KMS-11 (cell line): Measurements from ENCODE around the gene EZH2.

Experiments
- H2AFZ ChIP-seq: fragments of 200-600 bp; sonication (generic); 2 replicates; pipeline ENCODE4 v1.6.1; 2016; ENCODE audit warnings: antibody characterized with exemption, mixed run types, low read depth
- H3K27ac ChIP-seq: fragments of 200-600 bp; sonication (generic); 2 replicates; pipeline ENCODE4 v1.6.1; 2016; ENCODE audit warnings: mild to moderate bottlenecking, mixed run types
- H3K27me3 ChIP-seq: fragments of 200-600 bp; sonication (generic); 2 replicates; pipeline ENCODE4 v1.6.1; 2017; ENCODE audit warnings: mild to moderate bottlenecking, low read depth, mixed run types, moderate library complexity; ENCODE audit not compliant: insufficient read depth
- H3K36me3 ChIP-seq: fragments of 200-600 bp; sonication (generic); 2 replicates; pipeline ENCODE4 v1.6.1; 2017; ENCODE audit warnings: mild to moderate bottlenecking, mixed run types; ENCODE audit not compliant: insufficient read depth
- H3K4me1 ChIP-seq: fragments of 200-600 bp; sonication (generic); 2 replicates; pipeline ENCODE4 v1.6.1; 2016; ENCODE audit warnings: mild to moderate bottlenecking, low read depth, mixed run types; ENCODE audit not compliant: poor library complexity, severe bottlenecking
- H3K4me2 ChIP-seq: fragments of 200-600 bp; sonication (generic); 2 replicates; pipeline ENCODE4 v1.7.0; 2016; ENCODE audit warnings: mild to moderate bottlenecking, mixed run types
- H3K4me3 ChIP-seq: fragments of 200-600 bp; sonication (generic); IDR thresholded peaks from 2 replicates; pipeline ENCODE4 v1.6.1; 2017; ENCODE audit warnings: low read depth, low read length, mixed read lengths; ENCODE audit not compliant: insufficient read depth
- H3K79me2 ChIP-seq: fragments of 200-600 bp; sonication (generic); 2 replicates; pipeline ENCODE4 v1.6.1; 2016; ENCODE audit warnings: low read depth, mixed run types; ENCODE audit not compliant: insufficient read depth
- H3K9ac ChIP-seq: fragments of 200-600 bp; sonication (generic); 2 replicates; pipeline ENCODE4 v1.6.1; 2016; ENCODE audit warnings: mild to moderate bottlenecking, mixed run types
- H4K20me1 ChIP-seq: fragments of 200-600 bp; sonication (generic); 2 replicates; pipeline ENCODE4 v1.6.1; 2016; ENCODE audit warnings: mild to moderate bottlenecking, mixed run types; ENCODE audit not compliant: insufficient read depth
- CTCF ChIP-seq: fragments of 200-600 bp; sonication (generic); conservative IDR thresholded peaks from 2 replicates; pipeline ENCODE4 v1.6.1; 2017; ENCODE audit warnings: low read depth, mild to moderate bottlenecking, antibody characterized with exemption, low read length, moderate library complexity, mixed read lengths

EZH2 gene

GRCh38 chr7:148831782-148832181 lies 52.3 kb downstream of the EZH2 start:
- peaks cover 6% of the 10 kb centered on the region; the same call in 1 of the 2 replicates for H4K20me1 ChIP-seq
- H3K4me3 ChIP-seq = no peak overlapping the region
- no peak overlapping the region for H3K27ac ChIP-seq
- H3K36me3 ChIP-seq = peaks cover 9% of the 10 kb centered on the region
- no peaks in the 10 kb centered on the region for H3K4me1 ChIP-seq
- peaks cover 57% of the 10 kb centered on the region for H3K79me2 ChIP-seq
- H3K27me3 ChIP-seq = no peaks in the 10 kb centered on the region
- no peak overlapping the region for H3K9ac ChIP-seq
- no peak overlapping the region for H2AFZ ChIP-seq
- no peak overlapping the region for H3K4me2 ChIP-seq
- no peak for TF ChIP-seq CTCF

DNA sequence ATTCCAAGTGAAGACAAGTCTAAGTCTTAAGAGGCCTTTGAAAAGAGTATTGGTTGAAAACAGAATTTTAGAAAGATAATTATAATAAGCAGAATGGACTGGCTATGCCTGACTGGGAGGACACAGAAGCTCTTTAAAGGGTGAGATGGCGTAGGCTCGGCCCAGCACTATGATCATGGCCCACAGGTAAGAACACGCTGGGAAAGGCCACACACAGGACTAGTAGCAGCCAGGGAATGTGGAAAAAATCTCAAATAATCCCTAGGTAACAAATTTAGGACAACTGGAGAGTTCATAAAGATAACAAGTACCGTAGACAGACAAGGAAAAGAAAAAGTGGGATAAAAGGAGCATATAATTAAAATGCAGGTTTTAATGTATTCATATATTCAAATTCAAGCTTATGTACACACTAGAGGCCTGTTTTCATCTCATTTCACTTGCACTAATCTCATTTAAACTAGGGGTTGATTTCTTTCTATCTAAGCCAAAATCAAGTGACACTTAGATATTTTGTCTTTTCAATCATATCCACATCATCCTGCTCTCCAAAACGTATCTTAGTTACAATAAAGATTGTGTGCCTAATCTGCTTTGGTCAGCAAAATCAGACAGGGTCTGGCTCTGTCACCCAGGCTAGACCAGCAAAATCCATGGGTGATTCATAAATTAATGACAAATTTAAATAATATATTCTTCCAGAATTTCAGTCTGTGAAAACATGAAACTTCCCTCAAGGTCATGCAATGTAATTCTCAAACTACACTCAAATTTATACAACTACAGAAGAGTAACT lies 53.0 kb downstream of the EZH2 start:
- no peak overlapping the region for H3K27ac ChIP-seq
- H3K9ac ChIP-seq = no peak overlapping the region
- no peak overlapping the region for H3K4me3 ChIP-seq
- no peak overlapping the region for H3K4me2 ChIP-seq
- H4K20me1 ChIP-seq = peaks cover 6% of the 10 kb centered on the region; the same call in 1 of the 2 replicates
- H3K36me3 ChIP-seq = peaks cover 16% of the 10 kb centered on the region
- H3K79me2 ChIP-seq = peaks cover 56% of the 10 kb centered on the region
- H2AFZ ChIP-seq = no peak overlapping the region
- TF ChIP-seq CTCF = no peak
- peaks cover under 1% of the 10 kb centered on the region for H3K4me1 ChIP-seq
- H3K27me3 ChIP-seq = no peaks in the 10 kb centered on the region

- TF ChIP-seq CTCF = no peak
- H3K27ac ChIP-seq = no peak overlapping the region
- H3K4me1 ChIP-seq = peaks cover 9% of the 10 kb centered on the region
- H4K20me1 ChIP-seq = peaks cover 6% of the 10 kb centered on the region; the same call in 1 of the 2 replicates
- no peak overlapping the region for H3K4me2 ChIP-seq
- peaks cover 38% of the 10 kb centered on the region; the same call in 1 of the 2 replicates for H3K79me2 ChIP-seq
- peaks cover 24% of the 10 kb centered on the region for H3K36me3 ChIP-seq
- H3K9ac ChIP-seq = no peak overlapping the region
- H2AFZ ChIP-seq = no peak overlapping the region
- no peaks in the 10 kb centered on the region for H3K27me3 ChIP-seq
- H3K4me3 ChIP-seq = no peak overlapping the region
These were observed 55.1 kb downstream of the EZH2 start for GRCh38 chr7:148828965-148829364.

DNA sequence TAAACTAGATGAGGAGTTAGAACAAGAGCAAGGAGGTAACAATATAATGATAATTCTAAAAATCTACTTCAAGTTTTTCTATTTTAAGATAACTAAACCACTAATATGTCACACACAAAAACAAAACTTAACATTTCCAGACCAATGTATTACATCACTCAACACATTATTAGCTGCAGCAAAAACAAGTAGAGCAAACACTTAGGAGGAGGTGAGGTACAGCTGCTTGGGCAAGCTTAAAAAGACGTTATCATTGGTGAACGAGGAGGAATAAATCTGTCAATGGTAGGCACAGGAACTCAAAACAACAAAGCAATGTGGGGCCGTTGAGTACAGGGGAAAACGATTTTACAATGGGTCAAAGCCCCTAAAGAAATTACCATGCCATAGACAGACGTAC lies 58.8 kb downstream of the EZH2 start:
- H3K27me3 ChIP-seq = no peaks in the 10 kb centered on the region
- H4K20me1 ChIP-seq = peaks cover under 1% of the 10 kb centered on the region; the same call in 1 of the 2 replicates
- no peak overlapping the region for H3K4me2 ChIP-seq
- no peak overlapping the region for H3K4me3 ChIP-seq
- no peak for TF ChIP-seq CTCF
- peaks cover 44% of the 10 kb centered on the region for H3K4me1 ChIP-seq
- H3K36me3 ChIP-seq = peaks cover 15% of the 10 kb centered on the region; the same call in 1 of the 2 replicates
- no peak overlapping the region for H2AFZ ChIP-seq
- no peak overlapping the region for H3K9ac ChIP-seq
- no peak overlapping the region for H3K27ac ChIP-seq
- H3K79me2 ChIP-seq = peaks cover 13% of the 10 kb centered on the region; the same call in 1 of the 2 replicates
